ENCODE measurements around the gene PDXK.
"Not testable (repeated sequence)": the region's sequence is repeated elsewhere in the genome, so short reads cannot be mapped to it uniquely, and the experiment has no call there.

The PDXK gene

DNA sequence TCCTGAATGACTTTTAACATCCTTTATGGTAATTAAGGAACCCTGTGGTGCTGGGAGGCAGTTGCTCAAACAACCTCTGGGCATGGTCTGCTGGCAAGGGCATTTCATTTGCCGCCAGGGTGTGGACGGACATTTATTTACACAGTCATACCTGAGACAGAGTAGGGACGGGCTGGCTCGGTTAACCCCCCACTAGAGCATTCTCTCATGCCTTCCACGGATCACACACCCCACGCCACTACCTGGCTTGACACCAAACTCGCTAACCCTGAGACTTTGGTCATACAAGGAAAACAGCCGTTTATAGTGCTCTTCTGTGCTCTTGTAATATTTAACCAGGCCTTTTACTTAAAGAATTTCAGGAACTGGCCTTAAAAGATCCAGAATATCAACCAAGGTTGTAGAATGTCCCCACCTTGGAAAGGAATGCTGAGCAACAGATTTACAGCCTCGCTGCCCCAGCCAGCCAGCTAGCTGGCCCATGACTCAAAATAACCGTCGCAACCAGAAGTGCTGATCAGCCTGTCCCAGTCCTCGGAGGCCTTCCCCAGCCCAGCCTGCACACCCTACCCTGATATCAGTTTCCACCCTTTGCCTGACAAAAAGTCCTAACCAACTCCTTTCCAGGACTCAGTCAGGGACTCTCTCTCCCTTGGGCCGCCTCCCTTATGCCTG is 6.5 kb upstream of the PDXK start:
- TF ChIP-seq ISL1 (CRISPR knock-in tag; IDR thresholded peaks at IDR 0.05) (no peak), ARNTL (CRISPR knock-in tag; IDR thresholded peaks at IDR 0.05; ENCODE audit: borderline replicate concordance, low read depth) (no peak), GLIS3 (CRISPR knock-in tag; IDR thresholded peaks at IDR 0.05) (no peak), CSDC2 (CRISPR knock-in tag; IDR thresholded peaks at IDR 0.05) (no peak), ZNF70 (CRISPR knock-in tag; IDR thresholded peaks at IDR 0.05) (no peak), ZNF8 (CRISPR knock-in tag; IDR thresholded peaks at IDR 0.05) (no peak), ZNF565 (CRISPR knock-in tag; conservative IDR thresholded peaks at IDR 0.05; ENCODE audit: low read depth) (no peak), RARB (CRISPR knock-in tag; IDR thresholded peaks at IDR 0.05) (no peak), SNAI2 (CRISPR knock-in tag; IDR thresholded peaks at IDR 0.05) (no peak), PPARA (CRISPR knock-in tag; IDR thresholded peaks at IDR 0.05; ENCODE audit: borderline replicate concordance) (no peak), ESRRG (CRISPR knock-in tag; IDR thresholded peaks at IDR 0.05) (no peak), ZFP30 (CRISPR knock-in tag; IDR thresholded peaks at IDR 0.05) (no peak), TCF4 (CRISPR knock-in tag; IDR thresholded peaks at IDR 0.05; ENCODE audit: borderline replicate concordance) (no peak), ZC3H10 (CRISPR knock-in tag; IDR thresholded peaks at IDR 0.05) (no peak)
- TF ChIP-seq, protein P1, sequence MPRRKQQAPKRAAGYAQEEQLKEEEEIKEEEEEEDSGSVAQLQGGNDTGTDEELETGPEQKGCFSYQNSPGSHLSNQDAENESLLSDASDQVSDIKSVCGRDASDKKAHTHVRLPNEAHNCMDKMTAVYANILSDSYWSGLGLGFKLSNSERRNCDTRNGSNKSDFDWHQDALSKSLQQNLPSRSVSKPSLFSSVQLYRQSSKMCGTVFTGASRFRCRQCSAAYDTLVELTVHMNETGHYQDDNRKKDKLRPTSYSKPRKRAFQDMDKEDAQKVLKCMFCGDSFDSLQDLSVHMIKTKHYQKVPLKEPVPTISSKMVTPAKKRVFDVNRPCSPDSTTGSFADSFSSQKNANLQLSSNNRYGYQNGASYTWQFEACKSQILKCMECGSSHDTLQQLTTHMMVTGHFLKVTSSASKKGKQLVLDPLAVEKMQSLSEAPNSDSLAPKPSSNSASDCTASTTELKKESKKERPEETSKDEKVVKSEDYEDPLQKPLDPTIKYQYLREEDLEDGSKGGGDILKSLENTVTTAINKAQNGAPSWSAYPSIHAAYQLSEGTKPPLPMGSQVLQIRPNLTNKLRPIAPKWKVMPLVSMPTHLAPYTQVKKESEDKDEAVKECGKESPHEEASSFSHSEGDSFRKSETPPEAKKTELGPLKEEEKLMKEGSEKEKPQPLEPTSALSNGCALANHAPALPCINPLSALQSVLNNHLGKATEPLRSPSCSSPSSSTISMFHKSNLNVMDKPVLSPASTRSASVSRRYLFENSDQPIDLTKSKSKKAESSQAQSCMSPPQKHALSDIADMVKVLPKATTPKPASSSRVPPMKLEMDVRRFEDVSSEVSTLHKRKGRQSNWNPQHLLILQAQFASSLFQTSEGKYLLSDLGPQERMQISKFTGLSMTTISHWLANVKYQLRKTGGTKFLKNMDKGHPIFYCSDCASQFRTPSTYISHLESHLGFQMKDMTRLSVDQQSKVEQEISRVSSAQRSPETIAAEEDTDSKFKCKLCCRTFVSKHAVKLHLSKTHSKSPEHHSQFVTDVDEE (CRISPR knock-in tag; IDR thresholded peaks at IDR 0.05): no peak
- TF ChIP-seq, protein P2, sequence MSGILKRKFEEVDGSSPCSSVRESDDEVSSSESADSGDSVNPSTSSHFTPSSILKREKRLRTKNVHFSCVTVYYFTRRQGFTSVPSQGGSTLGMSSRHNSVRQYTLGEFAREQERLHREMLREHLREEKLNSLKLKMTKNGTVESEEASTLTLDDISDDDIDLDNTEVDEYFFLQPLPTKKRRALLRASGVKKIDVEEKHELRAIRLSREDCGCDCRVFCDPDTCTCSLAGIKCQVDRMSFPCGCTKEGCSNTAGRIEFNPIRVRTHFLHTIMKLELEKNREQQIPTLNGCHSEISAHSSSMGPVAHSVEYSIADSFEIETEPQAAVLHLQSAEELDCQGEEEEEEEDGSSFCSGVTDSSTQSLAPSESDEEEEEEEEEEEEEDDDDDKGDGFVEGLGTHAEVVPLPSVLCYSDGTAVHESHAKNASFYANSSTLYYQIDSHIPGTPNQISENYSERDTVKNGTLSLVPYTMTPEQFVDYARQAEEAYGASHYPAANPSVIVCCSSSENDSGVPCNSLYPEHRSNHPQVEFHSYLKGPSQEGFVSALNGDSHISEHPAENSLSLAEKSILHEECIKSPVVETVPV (CRISPR knock-in tag; IDR thresholded peaks at IDR 0.05): no peak
- TF ChIP-seq, protein P3, sequence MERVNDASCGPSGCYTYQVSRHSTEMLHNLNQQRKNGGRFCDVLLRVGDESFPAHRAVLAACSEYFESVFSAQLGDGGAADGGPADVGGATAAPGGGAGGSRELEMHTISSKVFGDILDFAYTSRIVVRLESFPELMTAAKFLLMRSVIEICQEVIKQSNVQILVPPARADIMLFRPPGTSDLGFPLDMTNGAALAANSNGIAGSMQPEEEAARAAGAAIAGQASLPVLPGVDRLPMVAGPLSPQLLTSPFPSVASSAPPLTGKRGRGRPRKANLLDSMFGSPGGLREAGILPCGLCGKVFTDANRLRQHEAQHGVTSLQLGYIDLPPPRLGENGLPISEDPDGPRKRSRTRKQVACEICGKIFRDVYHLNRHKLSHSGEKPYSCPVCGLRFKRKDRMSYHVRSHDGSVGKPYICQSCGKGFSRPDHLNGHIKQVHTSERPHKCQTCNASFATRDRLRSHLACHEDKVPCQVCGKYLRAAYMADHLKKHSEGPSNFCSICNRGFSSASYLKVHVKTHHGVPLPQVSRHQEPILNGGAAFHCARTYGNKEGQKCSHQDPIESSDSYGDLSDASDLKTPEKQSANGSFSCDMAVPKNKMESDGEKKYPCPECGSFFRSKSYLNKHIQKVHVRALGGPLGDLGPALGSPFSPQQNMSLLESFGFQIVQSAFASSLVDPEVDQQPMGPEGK (CRISPR knock-in tag; IDR thresholded peaks at IDR 0.05; ENCODE audit: borderline replicate concordance): no peak
- peak; percentile 72 for ATAC-seq

DNA sequence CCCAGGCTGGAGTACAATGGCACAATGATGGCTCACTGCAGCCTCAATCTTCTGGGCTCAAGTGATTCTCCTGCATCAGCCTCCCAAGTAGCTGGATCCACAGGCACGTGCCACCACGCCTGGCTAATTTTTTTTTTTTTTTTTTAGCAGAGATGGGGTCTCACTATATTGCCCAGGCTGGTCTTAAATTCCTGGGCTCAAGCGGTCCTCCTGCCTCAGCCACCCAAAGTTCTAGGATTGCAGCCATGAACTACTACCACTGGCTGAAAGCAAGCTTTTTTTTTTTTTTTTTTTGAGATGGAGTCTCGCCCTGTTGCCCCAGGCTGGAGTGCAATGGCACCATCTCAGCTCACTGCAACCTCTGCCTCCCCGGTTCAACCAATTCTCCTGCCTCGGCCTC is 5.8 kb upstream of the PDXK start:
- ATAC-seq: not testable (repeated sequence)

DNA sequence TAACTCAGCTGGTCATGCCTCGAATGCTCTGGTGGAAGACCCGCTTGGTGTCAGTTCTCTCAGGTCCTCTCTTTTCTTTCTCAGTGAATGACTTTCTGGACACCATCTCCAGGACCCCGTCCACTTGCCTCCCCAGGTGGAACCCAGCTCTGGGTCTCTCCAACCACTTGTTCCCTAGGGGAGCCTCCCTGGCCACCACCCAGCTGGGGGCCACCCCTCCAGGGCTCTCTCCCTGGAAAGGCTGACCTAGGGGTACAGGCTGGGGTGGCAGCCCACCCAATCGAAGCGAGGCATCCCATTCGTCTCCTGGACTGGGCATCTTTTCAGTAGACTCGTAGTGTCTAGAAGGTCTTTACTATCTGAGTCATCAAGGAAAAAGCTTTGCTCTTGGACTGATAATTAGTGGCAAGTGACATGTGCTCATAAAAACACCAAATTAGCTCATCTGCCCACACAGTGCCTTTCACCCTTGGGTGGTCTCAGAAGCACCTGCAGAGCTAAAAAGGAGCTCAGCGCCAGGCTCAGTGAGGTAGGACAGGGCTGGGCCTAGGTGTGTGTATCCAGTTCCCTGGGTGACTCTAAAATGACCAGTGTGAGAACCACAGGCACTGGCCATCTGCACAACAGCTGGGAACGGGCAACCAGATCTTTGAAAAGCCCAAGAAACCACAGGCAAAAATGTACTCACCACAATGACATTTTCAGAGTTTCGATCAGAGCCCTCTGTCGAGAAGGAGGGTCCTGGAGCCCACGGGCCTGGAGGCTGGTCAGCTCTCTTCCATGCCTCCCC is 2.4 kb upstream of the PDXK start:
- ATAC-seq: no peak

More for the DNA sequence above, 2.4 kb upstream of the PDXK start:
- TF ChIP-seq, protein P4, sequence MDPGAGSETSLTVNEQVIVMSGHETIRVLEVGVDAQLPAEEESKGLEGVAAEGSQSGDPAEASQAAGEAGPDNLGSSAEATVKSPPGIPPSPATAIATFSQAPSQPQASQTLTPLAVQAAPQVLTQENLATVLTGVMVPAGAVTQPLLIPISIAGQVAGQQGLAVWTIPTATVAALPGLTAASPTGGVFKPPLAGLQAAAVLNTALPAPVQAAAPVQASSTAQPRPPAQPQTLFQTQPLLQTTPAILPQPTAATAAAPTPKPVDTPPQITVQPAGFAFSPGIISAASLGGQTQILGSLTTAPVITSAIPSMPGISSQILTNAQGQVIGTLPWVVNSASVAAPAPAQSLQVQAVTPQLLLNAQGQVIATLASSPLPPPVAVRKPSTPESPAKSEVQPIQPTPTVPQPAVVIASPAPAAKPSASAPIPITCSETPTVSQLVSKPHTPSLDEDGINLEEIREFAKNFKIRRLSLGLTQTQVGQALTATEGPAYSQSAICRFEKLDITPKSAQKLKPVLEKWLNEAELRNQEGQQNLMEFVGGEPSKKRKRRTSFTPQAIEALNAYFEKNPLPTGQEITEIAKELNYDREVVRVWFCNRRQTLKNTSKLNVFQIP (CRISPR knock-in tag; IDR thresholded peaks at IDR 0.05; ENCODE audit: borderline replicate concordance, low read depth): no peak
- TF ChIP-seq TCF4 (CRISPR knock-in tag; IDR thresholded peaks at IDR 0.05; ENCODE audit: borderline replicate concordance) (no peak), GLIS3 (CRISPR knock-in tag; IDR thresholded peaks at IDR 0.05) (no peak), ZNF70 (CRISPR knock-in tag; IDR thresholded peaks at IDR 0.05) (no peak), ZC3H10 (CRISPR knock-in tag; IDR thresholded peaks at IDR 0.05) (no peak), ZNF8 (CRISPR knock-in tag; IDR thresholded peaks at IDR 0.05) (no peak), CSDC2 (CRISPR knock-in tag; IDR thresholded peaks at IDR 0.05) (no peak), TOX (CRISPR knock-in tag; IDR thresholded peaks at IDR 0.05; ENCODE audit: borderline replicate concordance) (no peak), ZNF565 (CRISPR knock-in tag; conservative IDR thresholded peaks at IDR 0.05; ENCODE audit: low read depth) (no peak), OSR1 (CRISPR knock-in tag; IDR thresholded peaks at IDR 0.05) (no peak), BACH2 (CRISPR knock-in tag; IDR thresholded peaks at IDR 0.05; ENCODE audit: borderline replicate concordance) (no peak)
- TF ChIP-seq, protein P2 (CRISPR knock-in tag; IDR thresholded peaks at IDR 0.05): no peak
- TF ChIP-seq, protein P3 (CRISPR knock-in tag; IDR thresholded peaks at IDR 0.05; ENCODE audit: borderline replicate concordance): no peak
- TF ChIP-seq, protein P5, sequence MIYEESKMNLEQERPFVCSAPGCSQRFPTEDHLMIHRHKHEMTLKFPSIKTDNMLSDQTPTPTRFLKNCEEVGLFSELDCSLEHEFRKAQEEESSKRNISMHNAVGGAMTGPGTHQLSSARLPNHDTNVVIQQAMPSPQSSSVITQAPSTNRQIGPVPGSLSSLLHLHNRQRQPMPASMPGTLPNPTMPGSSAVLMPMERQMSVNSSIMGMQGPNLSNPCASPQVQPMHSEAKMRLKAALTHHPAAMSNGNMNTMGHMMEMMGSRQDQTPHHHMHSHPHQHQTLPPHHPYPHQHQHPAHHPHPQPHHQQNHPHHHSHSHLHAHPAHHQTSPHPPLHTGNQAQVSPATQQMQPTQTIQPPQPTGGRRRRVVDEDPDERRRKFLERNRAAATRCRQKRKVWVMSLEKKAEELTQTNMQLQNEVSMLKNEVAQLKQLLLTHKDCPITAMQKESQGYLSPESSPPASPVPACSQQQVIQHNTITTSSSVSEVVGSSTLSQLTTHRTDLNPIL (CRISPR knock-in tag; IDR thresholded peaks at IDR 0.05; ENCODE audit: low read depth): no peak

All from SK-N-SH treated with all-trans-retinoic acid at 6 μM for 48 hours (cell line).